Spleen (tissue), 11 donors: ENCODE measurements around the gene VWA2. TPM values are rescaled to one million over a fixed set of nuclear protein-coding genes. Genes with fewer than 3 reads are reported as not detected.

Source experiments
- DNase-seq: peaks from one replicate; pipeline ENCODE4 v3.0.0-alpha.2; 2020
- H3K27ac ChIP-seq, 8 donors: fragments of 200-600 bp; sonication (generic) in 7 of 8; 1 replicate in 4 of 8; 2 replicates in 4 of 8; pipeline versions ENCODE4 v1.5.0 to v1.8.0; 2016 to 2021; ENCODE audit warnings: inconsistent platforms in 4 of 8, mild to moderate bottlenecking in 4 of 8, moderate library complexity in 1 of 8
- H3K27me3 ChIP-seq, 7 donors: fragments of 200-600 bp; sonication (generic) in 6 of 7; replicated peaks in 1 of 7; 1 replicate in 4 of 7; 2 replicates in 3 of 7; pipeline versions ENCODE4 v1.5.0 to v1.8.0; 2016 to 2021; ENCODE audit warnings: inconsistent platforms in 3 of 7, mild to moderate bottlenecking in 1 of 7
- H3K36me3 ChIP-seq, 6 donors: fragments of 200-600 bp; sonication (generic) in 5 of 6; 1 replicate in 4 of 6; 2 replicates in 2 of 6; pipeline versions ENCODE4 v1.5.0 to v1.8.0; 2016 to 2021; ENCODE audit warnings: inconsistent platforms in 2 of 6
- H3K4me1 ChIP-seq, 6 donors: fragments of 200-600 bp; sonication (generic) in 5 of 6; 1 replicate in 3 of 6; 2 replicates in 3 of 6; pipeline versions ENCODE4 v1.5.0 to v1.8.0; 2016 to 2021; ENCODE audit warnings: inconsistent platforms in 3 of 6
- H3K4me3 ChIP-seq, 8 donors: fragments of 200-600 bp; sonication (generic) in 7 of 8; 1 replicate in 4 of 8; 2 replicates in 4 of 8; pipeline versions ENCODE4 v1.5.0 to v1.8.0; 2016 to 2021; ENCODE audit warnings: inconsistent platforms in 4 of 8, mild to moderate bottlenecking in 4 of 8, moderate library complexity in 2 of 8
- H3K9me3 ChIP-seq, 8 donors: fragments of 200-600 bp; sonication (generic) in 7 of 8; 1 replicate in 4 of 8; 2 replicates in 4 of 8; pipeline versions ENCODE4 v1.5.0 to v1.8.0; 2016 to 2021; ENCODE audit warnings: inconsistent platforms in 4 of 8
- CTCF ChIP-seq, 11 experiments: fragments of 200-600 bp in 7 of 11; fragments of 450-650 bp in 4 of 11; sonication (generic) in 4 of 11; IDR thresholded peaks in 8 of 11; conservative IDR thresholded peaks in 3 of 11; 1 replicate in 7 of 11; 2 replicates in 4 of 11; pipeline versions ENCODE4 v1.4.0 to v1.8.0; 2016 to 2021; ENCODE audit warnings: antibody characterized with exemption in 11 of 11, inconsistent platforms in 4 of 11, mild to moderate bottlenecking in 1 of 11
- POLR2A ChIP-seq, 3 donors: fragments of 450-650 bp; IDR thresholded peaks; one replicate each; pipeline ENCODE4 v1.5.1; 2017; ENCODE audit warnings: antibody characterized with exemption in 3 of 3, mild to moderate bottlenecking in 1 of 3
- POLR2AphosphoS5 ChIP-seq, 3 donors: sonication (generic); formaldehyde crosslinking; IDR thresholded peaks; one replicate each; pipeline ENCODE4 v1.5.1; 2017; ENCODE audit warnings: antibody characterized with exemption in 3 of 3
- WGBS, 5 donors: extraction: QIAGEN DNeasy Blood & Tissue Kit in 3 of 5; methylation state at CpG; one replicate each; pipeline versions ENCODE4 v1.1.5 to v1.1.7; 2013 to 2018; 5-methylcytosine and 5-hydroxymethylcytosine counted together
- intact Hi-C: fragments of 100-400 bp; cut with DNase I; formaldehyde crosslinking; loops from one replicate; pipeline ENCODE4 v1.15.0; 2023; ENCODE audit warnings: low total_unique reads
- polyA plus RNA-seq, 3 donors: library from polyadenylated mRNA; stranded (reverse); fragments of 200-250 nt; gene quantifications; one replicate each; pipeline ENCODE4 v1.2.1, GENCODE V29; 2013
- total RNA-seq, 7 donors: library from RNA; depleted of rRNA in 3 of 7; stranded (reverse); fragments of >200 nt in 3 of 7; fragmentation: NEBNext Ultra II Directional in 4 of 7; extraction: Animal tissue kit (Norgen Biotek cat#: 25700) in 4 of 7; gene quantifications; one replicate each; pipeline versions ENCODE4 v1.1.0 to v1.2.1, GENCODE V29; 2016 to 2021
- donor health status: healthy with polysubstance abuse.
- donor health status: DM: no; HTN: no; CAD: no; lungs with moderate emphysema.
- donor health status: DM: no; HTN: no; CAD: no.
- donor health status: Bipolar disorder and iron deficiency.
- donor health status: healthy.
- donor health status: DM: no; HTN: no; CAD: no.
- donor health status: DM: yes; HTN: yes; CAD: no.

VWA2 gene
- total and polyA plus RNA-seq, 10 donors, result 0.02 to 1.9 (median 0.50) TPM; not detected in 1

GRCh38 chr10:114291516-114291915 lies 52.5 kb downstream of the VWA2 start:
- H3K4me1 ChIP-seq, result peaks cover 0 to 11% (median 4%) of the 10 kb centered on the region in 6 donors
- intact Hi-C loops, result no loop called here
- H3K36me3 ChIP-seq, result peaks cover 0 to 55% (median 20%) of the 10 kb centered on the region in 6 donors
- H3K27ac ChIP-seq, result no peak overlapping the region
- TF ChIP-seq CTCF (IDR thresholded peaks at IDR 0.05 in 8 of 11, conservative IDR thresholded peaks at IDR 0.05 in 3 of 11) (no peak), POLR2A (IDR thresholded peaks at IDR 0.05) (no peak), POLR2AphosphoS5 (IDR thresholded peaks at IDR 0.05) (no peak)
- 77 to 93% (median 89%) methylated on average over 8 of the region's 8 CpGs for WGBS, 5 donors
- H3K9me3 ChIP-seq, result peaks cover 10 to 24% (median 19%) of the 10 kb centered on the region in 8 donors
- no peak overlapping the region for H3K4me3 ChIP-seq
- DNase-seq, result peak; percentile 23
- H3K27me3 ChIP-seq, result no peaks in the 10 kb centered on the region

DNA sequence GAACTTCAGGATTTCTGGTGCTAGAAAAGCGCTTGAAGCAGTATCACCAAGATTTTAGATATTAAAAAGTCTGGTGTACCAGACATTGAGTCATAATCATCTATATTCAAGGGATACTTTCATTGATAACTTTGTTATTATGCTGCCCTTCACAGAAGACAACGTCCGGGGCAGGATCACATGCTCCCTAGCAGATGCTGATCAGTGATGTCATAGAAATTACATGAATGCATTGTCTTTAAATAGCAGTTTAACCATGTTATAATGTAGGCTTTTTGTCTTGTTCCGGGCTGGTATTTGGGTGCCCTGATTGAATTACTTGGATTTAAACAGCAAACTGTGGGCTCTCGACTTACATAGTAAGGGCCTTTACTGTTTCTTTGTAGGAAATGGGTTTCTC lies 54.0 kb downstream of the VWA2 start:
- Histone ChIP-seq H3K4me1 (peaks cover 0 to 4% (median 0%) of the 10 kb centered on the region in 6 donors), H3K9me3 (peaks cover 10 to 32% (median 27%) of the 10 kb centered on the region in 8 donors), H3K27me3 (no peaks in the 10 kb centered on the region), H3K27ac (no peak overlapping the region), H3K36me3 (peaks cover 0 to 70% (median 36%) of the 10 kb centered on the region in 6 donors), H3K4me3 (no peak overlapping the region)
- DNase-seq, result no peak
- no peak for TF ChIP-seq CTCF (IDR thresholded peaks at IDR 0.05 in 8 of 11, conservative IDR thresholded peaks at IDR 0.05 in 3 of 11)
- no peak for TF ChIP-seq POLR2A (IDR thresholded peaks at IDR 0.05)
- TF ChIP-seq POLR2AphosphoS5 (IDR thresholded peaks at IDR 0.05), result no peak
- 90 to 94% (median 92%) methylated on average over 5 of the region's 5 CpGs for WGBS, 5 donors
- intact Hi-C loops, result no loop called here

- Histone ChIP-seq H3K4me1 (no peaks in the 10 kb centered on the region), H3K27ac (peak overlapping the region in 1 of 8 donors; percentile 18), H3K36me3 (peaks cover 0 to 85% (median 50%) of the 10 kb centered on the region in 6 donors), H3K27me3 (no peaks in the 10 kb centered on the region), H3K4me3 (no peak overlapping the region), H3K9me3 (peaks cover 10 to 32% (median 27%) of the 10 kb centered on the region in 8 donors)
- no peak for DNase-seq
- TF ChIP-seq CTCF (IDR thresholded peaks at IDR 0.05 in 8 of 11, conservative IDR thresholded peaks at IDR 0.05 in 3 of 11) (no peak), POLR2A (IDR thresholded peaks at IDR 0.05) (no peak), POLR2AphosphoS5 (IDR thresholded peaks at IDR 0.05) (no peak)
- intact Hi-C loops, result no loop called here
Observed at GRCh38 chr10:114294549-114294948, 55.5 kb downstream of the VWA2 start.

GRCh38 chr10:114295393-114295792 lies 56.3 kb downstream of the VWA2 start:
- intact Hi-C loops, result no loop called here
- TF ChIP-seq POLR2AphosphoS5 (IDR thresholded peaks at IDR 0.05), result no peak
- no peak for TF ChIP-seq CTCF (IDR thresholded peaks at IDR 0.05 in 8 of 11, conservative IDR thresholded peaks at IDR 0.05 in 3 of 11)
- no peak for TF ChIP-seq POLR2A (IDR thresholded peaks at IDR 0.05)
- no peaks in the 10 kb centered on the region for H3K4me1 ChIP-seq
- no peak for DNase-seq
- no peak overlapping the region for H3K4me3 ChIP-seq
- H3K27ac ChIP-seq, result peak overlapping the region in 1 of 8 donors; percentile 17
- no peaks in the 10 kb centered on the region for H3K27me3 ChIP-seq
- H3K36me3 ChIP-seq, result peaks cover 0 to 94% (median 58%) of the 10 kb centered on the region in 6 donors
- H3K9me3 ChIP-seq, result peaks cover 10 to 32% (median 27%) of the 10 kb centered on the region in 8 donors
- 0 to 41% (median 0%) methylated on average over 1 of the region's 1 CpG for WGBS, 5 donors
